GM21515 (cell line): Measurements from ENCODE around the gene PDGFC.
"Not testable (repeated sequence)": the region's sequence is repeated elsewhere in the genome, so short reads cannot be mapped to it uniquely, and the experiment has no call there.

Experiments
- ATAC-seq: cut with Tn5 transposase; IDR thresholded peaks from one replicate; pipeline ENCODE4 v1.9.1; 2021; ENCODE audit not compliant: unreplicated experiment

PDGFC gene

GRCh38 chr4:156913234-156913633 is 58.4 kb downstream of the PDGFC start:
- ATAC-seq: no peak

- no peak for ATAC-seq
Measured at GRCh38 chr4:156909010-156909409, 62.6 kb downstream of the PDGFC start.

- no peak for ATAC-seq
Measured at GRCh38 chr4:156906325-156906724, 65.3 kb downstream of the PDGFC start.

GRCh38 chr4:156901871-156902270 is 69.7 kb downstream of the PDGFC start:
- ATAC-seq: no peak

- ATAC-seq: no peak
Measured at GRCh38 chr4:156898373-156899117, 73.1 kb downstream of the PDGFC start.

GRCh38 chr4:156896527-156896926 is 75.1 kb downstream of the PDGFC start:
- ATAC-seq: no peak

- ATAC-seq: no peak
Measured at GRCh38 chr4:156894234-156894633, 77.4 kb downstream of the PDGFC start.

- ATAC-seq: no peak
Measured at GRCh38 chr4:156892805-156893204, 78.8 kb downstream of the PDGFC start.

- no peak for ATAC-seq
Measured at GRCh38 chr4:156889616-156890594, 81.7 kb downstream of the PDGFC start.

- ATAC-seq: no peak
Measured at GRCh38 chr4:156888762-156889161, 82.8 kb downstream of the PDGFC start.

- ATAC-seq: no peak
Measured at GRCh38 chr4:156886481-156886880, 85.1 kb downstream of the PDGFC start.

GRCh38 chr4:156885374-156885773 is 86.2 kb downstream of the PDGFC start:
- ATAC-seq: no peak

- no peak for ATAC-seq
Measured at GRCh38 chr4:156884183-156884582, 87.4 kb downstream of the PDGFC start.

GRCh38 chr4:156875704-156876103 is 95.9 kb downstream of the PDGFC start:
- no peak for ATAC-seq

- no peak for ATAC-seq
Measured at GRCh38 chr4:156875055-156875454, 96.5 kb downstream of the PDGFC start.

- ATAC-seq: no peak
Measured at GRCh38 chr4:156873799-156874198, 97.8 kb downstream of the PDGFC start.

- no peak for ATAC-seq
Measured at GRCh38 chr4:156870861-156871260, 100.7 kb downstream of the PDGFC start.

- no peak for ATAC-seq
Measured at GRCh38 chr4:156870131-156870530, 101.5 kb downstream of the PDGFC start.

GRCh38 chr4:156866088-156866487 is 105.5 kb downstream of the PDGFC start:
- not testable (repeated sequence) for ATAC-seq

GRCh38 chr4:156865451-156865850 is 106.1 kb downstream of the PDGFC start:
- ATAC-seq: no peak

- no peak for ATAC-seq
Measured at GRCh38 chr4:156858071-156858470, 113.5 kb downstream of the PDGFC start.

- ATAC-seq: no peak
Measured at GRCh38 chr4:156838761-156839160, 132.8 kb downstream of the PDGFC start.
